ENCODE results near the gene ANAPC2. TPM values are rescaled to one million over a fixed set of nuclear protein-coding genes. Genes with fewer than 3 reads are reported as not detected.

Gene ANAPC2
- total RNA-seq, 1 donor from 2014 or later = 28.7 TPM

DNA sequence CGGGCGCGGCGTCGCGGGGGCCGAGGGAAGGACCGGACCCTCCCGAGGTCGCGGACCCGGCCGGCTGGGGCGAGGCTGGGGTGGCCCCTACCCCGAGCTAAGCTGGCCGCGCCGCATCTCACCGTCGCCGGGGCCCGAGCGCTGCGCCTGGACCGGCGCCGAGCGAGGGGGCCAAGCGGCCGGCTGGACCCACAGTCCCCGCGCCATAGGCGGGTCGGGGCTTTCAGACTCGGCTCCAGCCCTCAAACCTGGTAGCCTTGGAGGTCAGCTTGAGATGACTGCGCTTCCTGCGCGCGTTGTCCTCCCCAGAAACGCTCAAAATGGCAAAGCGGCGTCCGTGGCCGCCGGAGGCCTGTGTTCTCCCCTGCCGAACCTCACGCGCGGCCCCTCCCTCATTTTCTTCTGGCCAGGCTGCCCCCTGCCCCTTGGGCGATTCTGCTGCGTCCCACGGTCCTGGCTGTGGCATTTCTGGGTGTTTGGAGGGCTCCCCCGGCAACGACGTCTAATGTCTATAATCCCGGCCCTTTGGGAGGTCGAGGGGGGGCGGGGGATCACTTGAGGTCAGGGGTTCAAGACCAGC lies 58.1 kb downstream of the ANAPC2 start:
- DNase-seq (ENCODE audit: low read depth) = no peak

DNA sequence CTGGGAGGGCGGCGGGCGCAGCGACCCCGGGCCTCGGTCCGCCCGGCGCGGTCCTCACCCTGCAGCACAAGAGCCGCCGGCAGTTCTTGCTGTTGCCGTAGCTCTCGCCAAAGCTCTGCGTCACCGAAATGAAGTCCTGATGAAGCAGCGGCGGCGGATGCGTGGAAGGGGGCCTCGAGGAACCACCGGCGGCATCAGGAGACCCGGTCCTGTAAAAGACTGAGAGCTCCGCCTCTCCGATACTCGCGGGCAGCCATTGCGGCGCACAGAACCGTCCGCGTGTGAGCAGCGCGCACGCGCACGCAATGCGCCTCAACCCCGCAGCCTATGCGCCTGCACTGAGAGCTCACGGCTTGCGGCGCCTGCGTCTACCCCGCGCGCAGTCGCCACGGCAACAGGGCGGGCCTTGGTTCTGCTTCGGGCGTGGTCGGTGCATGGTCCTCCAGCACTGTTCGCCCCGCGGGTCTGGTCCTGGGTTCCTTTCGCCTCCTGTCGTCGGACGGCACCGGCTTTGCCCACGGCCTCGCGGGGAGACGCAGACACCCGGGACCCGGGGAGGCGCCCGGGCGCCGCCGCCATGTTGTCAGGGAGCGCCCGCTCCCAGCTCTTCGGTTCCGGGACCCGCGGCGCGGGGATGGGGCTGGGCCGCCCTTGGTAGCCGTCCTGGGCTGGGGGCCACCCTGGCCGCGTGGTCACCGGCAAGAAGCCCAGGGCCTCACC lies 58.7 kb downstream of the ANAPC2 start:
- peak; percentile 92 for DNase-seq (ENCODE audit: low read depth)

- DNase-seq (ENCODE audit: low read depth) = peak; percentile 26
Observed at GRCh38 chr9:137128862-137129455, 59.4 kb downstream of the ANAPC2 start.

- DNase-seq (ENCODE audit: low read depth) = peak; percentile 67
Observed at GRCh38 chr9:137128158-137128861, 60.0 kb downstream of the ANAPC2 start.

GRCh38 chr9:137127301-137128157 lies 60.8 kb downstream of the ANAPC2 start:
- DNase-seq (ENCODE audit: low read depth) = no peak

- no peak for DNase-seq (ENCODE audit: low read depth)
Observed at GRCh38 chr9:137126786-137127185, 61.6 kb downstream of the ANAPC2 start.

Small RNA genes lying within 50 kb of the gene (microRNA-seq; reads per million reads assigned to microRNA genes)
- gene MIR3621 = not detected

Other genes with a start within 250 kb of the ANAPC2 start
- gene FBXW5, start 243.8 kb downstream of the ANAPC2 start, total RNA-seq = 170 and 196 TPM in 2 replicates
- gene C8G, start 243.3 kb downstream of the ANAPC2 start, total RNA-seq = 0.88 TPM in 1 of 2 replicates, not detected in the other
- gene LCN12, start 236.3 kb downstream of the ANAPC2 start, total RNA-seq = 0.10 and 0.27 TPM in 2 replicates
- gene PTGDS, start 211.1 kb downstream of the ANAPC2 start, total RNA-seq = 126 and 177 TPM in 2 replicates
- gene LCNL1, start 205.6 kb downstream of the ANAPC2 start, total RNA-seq = 5.0 and 13.8 TPM in 2 replicates
- gene PAXX, start 196.1 kb downstream of the ANAPC2 start, total RNA-seq = 57.3 and 67.3 TPM in 2 replicates
- gene CLIC3, start 192.0 kb downstream of the ANAPC2 start, total RNA-seq = not detected in 2 replicates
- gene ABCA2, start 160.3 kb downstream of the ANAPC2 start, total RNA-seq = 21.1 and 26.3 TPM in 2 replicates
- not detected in 2 replicates for gene FUT7, start 156.5 kb downstream of the ANAPC2 start, total RNA-seq
- 4.8 TPM in 2 replicates for gene NPDC1, start 142.4 kb downstream of the ANAPC2 start, total RNA-seq
- 0.13 and 0.68 TPM in 2 replicates for gene ENTPD2, start 134.5 kb downstream of the ANAPC2 start, total RNA-seq
- 1.9 and 4.7 TPM in 2 replicates for gene SAPCD2, start 118.0 kb downstream of the ANAPC2 start, total RNA-seq
- gene UAP1L1, start 111.0 kb downstream of the ANAPC2 start, total RNA-seq = 40.2 and 46.4 TPM in 2 replicates
- gene MAN1B1, start 101.6 kb downstream of the ANAPC2 start, total RNA-seq = 75.5 and 76.6 TPM in 2 replicates
- 132 and 142 TPM in 2 replicates for gene DPP7, start 73.8 kb downstream of the ANAPC2 start, total RNA-seq
- 0.05 TPM in 1 of 2 replicates, not detected in the other for gene GRIN1, start 49.4 kb downstream of the ANAPC2 start, total RNA-seq
- gene LRRC26, start 18.5 kb downstream of the ANAPC2 start, total RNA-seq = not detected in 2 replicates
- not detected in 2 replicates for gene TMEM210, start 16.5 kb downstream of the ANAPC2 start, total RNA-seq
- 143 and 158 TPM in 2 replicates for gene SSNA1, start 116 bp upstream of the ANAPC2 start, total RNA-seq
- gene TPRN, start 12.2 kb upstream of the ANAPC2 start, total RNA-seq = 19.5 and 25.3 TPM in 2 replicates
- gene TMEM203, start 17.1 kb upstream of the ANAPC2 start, total RNA-seq = 39.2 and 48.4 TPM in 2 replicates
- gene NDOR1, start 17.1 kb upstream of the ANAPC2 start, total RNA-seq = 6.1 and 10.5 TPM in 2 replicates
- gene RNF208, start 33.7 kb upstream of the ANAPC2 start, total RNA-seq = 0.21 and 0.36 TPM in 2 replicates
- gene CYSRT1, start 36.6 kb upstream of the ANAPC2 start, total RNA-seq = 1.4 and 2.0 TPM in 2 replicates
- not detected in 2 replicates for gene RNF224, start 38.9 kb upstream of the ANAPC2 start, total RNA-seq
- gene SLC34A3, start 42.3 kb upstream of the ANAPC2 start, total RNA-seq = 0.56 and 0.62 TPM in 2 replicates
- gene TUBB4B, start 52.7 kb upstream of the ANAPC2 start, total RNA-seq = 211 and 249 TPM in 2 replicates
- not detected in 2 replicates for gene STPG3, start 62.7 kb upstream of the ANAPC2 start, total RNA-seq
- 37.3 and 48.3 TPM in 2 replicates for gene NELFB, start 66.8 kb upstream of the ANAPC2 start, total RNA-seq
- gene TOR4A, start 89.2 kb upstream of the ANAPC2 start, total RNA-seq = 1.1 and 3.6 TPM in 2 replicates
- gene NRARP, start 113.7 kb upstream of the ANAPC2 start, total RNA-seq = 1.2 and 2.0 TPM in 2 replicates
- 12.5 and 15.3 TPM in 2 replicates for gene EXD3, start 234.6 kb upstream of the ANAPC2 start, total RNA-seq
- gene NOXA1, start 234.8 kb upstream of the ANAPC2 start, total RNA-seq = 1.2 and 3.1 TPM in 2 replicates